ENCODE measurements around the gene VWA5B2. TPM values are rescaled to one million over a fixed set of nuclear protein-coding genes. Genes with fewer than 3 reads are reported as not detected.

Gene VWA5B2
- total RNA-seq, 4 donors from 2014 or later, result 0.19 to 0.47 TPM; not detected in 2

DNA sequence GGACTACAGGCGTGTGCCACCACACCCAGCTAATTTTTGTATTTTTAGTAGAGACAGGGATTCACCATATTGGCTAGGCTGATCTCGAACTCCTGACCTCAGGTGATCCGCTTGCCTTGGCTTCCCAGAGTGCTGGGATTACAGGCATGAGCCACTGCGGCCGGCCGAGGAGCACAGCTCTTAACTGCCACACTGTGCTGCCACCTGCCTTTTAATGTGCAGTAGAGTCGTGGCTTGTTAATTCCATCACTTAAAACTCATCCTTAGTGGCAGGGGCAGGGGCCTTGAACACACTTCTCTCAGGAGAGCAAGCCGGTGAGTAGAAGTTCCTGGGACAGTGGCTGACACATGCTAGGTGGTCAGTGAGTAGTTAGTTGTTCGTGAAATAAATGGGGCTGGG lies 30.9 kb upstream of the VWA5B2 start:
- TF ChIP-seq, protein P1, sequence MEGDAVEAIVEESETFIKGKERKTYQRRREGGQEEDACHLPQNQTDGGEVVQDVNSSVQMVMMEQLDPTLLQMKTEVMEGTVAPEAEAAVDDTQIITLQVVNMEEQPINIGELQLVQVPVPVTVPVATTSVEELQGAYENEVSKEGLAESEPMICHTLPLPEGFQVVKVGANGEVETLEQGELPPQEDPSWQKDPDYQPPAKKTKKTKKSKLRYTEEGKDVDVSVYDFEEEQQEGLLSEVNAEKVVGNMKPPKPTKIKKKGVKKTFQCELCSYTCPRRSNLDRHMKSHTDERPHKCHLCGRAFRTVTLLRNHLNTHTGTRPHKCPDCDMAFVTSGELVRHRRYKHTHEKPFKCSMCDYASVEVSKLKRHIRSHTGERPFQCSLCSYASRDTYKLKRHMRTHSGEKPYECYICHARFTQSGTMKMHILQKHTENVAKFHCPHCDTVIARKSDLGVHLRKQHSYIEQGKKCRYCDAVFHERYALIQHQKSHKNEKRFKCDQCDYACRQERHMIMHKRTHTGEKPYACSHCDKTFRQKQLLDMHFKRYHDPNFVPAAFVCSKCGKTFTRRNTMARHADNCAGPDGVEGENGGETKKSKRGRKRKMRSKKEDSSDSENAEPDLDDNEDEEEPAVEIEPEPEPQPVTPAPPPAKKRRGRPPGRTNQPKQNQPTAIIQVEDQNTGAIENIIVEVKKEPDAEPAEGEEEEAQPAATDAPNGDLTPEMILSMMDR (IDR thresholded peaks at IDR 0.05), result no peak
- no peak for DNase-seq (ENCODE audit: low spot score)
- ATAC-seq (ENCODE audit: low FRiP score), result no peak

DNA sequence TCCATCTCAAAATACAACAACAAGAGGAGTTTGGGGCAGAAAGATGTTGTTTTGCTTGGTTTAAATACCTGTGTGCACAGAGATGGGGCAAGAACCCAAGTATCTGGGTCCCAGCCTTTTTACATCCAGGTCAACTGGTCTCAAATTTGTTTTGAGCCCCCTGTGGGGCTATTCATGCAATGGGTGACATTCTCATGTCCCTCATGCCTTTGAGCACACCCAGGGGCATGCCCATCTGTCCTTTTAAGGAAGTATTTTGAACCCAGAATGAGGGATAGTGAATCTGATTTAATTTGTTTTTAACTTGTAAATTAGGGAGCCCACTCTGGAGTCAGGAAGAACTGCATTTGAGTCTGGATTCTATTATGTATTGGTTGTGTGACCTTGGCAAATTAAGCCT lies 28.6 kb upstream of the VWA5B2 start:
- ATAC-seq (ENCODE audit: low FRiP score) (no peak), DNase-seq (ENCODE audit: low spot score) (no peak)
- TF ChIP-seq, protein P1 (IDR thresholded peaks at IDR 0.05), result no peak

DNA sequence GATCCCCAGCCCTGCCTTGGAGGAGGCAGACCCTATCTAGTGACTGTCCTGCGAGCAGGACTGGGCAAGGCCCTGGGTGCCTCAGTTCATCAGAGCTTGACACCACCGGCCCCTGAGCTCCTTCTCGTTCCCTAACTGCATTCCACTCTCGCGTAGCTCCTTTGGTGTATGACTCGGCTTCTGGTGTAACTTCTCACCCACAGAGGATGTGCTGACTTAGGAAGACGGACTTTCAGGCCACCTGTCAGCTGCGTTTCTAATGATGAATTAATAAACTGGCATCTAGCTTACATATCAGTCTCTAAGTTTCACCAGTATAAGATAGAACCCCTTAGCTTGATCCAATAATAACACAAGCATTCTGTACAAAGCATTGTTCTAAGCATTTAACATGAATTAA lies 25.9 kb upstream of the VWA5B2 start:
- ATAC-seq (ENCODE audit: low FRiP score), result no peak
- TF ChIP-seq, protein P1 (IDR thresholded peaks at IDR 0.05), result no peak

DNA sequence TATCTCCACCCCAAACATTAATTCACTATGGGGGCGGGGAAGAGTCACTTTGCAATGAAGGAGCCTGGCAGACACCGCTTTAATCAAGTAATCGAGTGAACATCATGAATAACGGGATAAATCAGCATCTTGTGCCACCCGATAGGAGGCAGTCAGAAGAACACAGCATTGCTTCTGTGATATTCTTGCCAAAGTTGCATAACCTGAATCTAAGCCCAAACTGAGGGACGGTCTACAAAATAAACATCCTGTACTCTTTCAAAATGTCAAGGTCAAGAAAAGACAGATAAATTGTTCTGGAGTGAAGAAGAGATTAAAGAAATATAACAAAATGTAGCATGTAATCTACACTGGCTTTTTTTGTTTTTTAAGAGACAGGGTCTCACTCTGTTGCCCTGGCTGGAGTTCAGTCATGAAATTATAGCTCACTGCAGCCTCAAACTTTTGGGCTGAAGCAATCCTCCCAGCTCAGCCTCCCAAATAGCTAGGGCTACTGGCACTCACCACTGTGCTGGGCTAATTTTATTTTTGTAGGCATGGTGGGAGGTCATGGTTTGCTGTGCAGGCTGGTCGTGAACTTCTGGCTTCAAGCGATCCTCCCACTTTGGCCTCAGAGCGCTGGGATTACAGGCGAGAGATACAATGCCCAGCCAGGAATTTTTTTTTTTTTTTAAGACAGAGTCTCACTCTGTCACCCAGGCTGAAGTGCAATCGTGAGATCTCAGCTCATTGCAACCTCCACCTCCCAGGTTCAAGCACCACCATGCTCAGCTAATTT lies 20.1 kb upstream of the VWA5B2 start:
- TF ChIP-seq, protein P1 (IDR thresholded peaks at IDR 0.05), result no peak
- DNase-seq (ENCODE audit: low spot score), result no peak
- no peak for ATAC-seq (ENCODE audit: low FRiP score)

More for the DNA sequence above, 25.9 kb upstream of the VWA5B2 start:
- no peak for DNase-seq (ENCODE audit: low spot score)

DNA sequence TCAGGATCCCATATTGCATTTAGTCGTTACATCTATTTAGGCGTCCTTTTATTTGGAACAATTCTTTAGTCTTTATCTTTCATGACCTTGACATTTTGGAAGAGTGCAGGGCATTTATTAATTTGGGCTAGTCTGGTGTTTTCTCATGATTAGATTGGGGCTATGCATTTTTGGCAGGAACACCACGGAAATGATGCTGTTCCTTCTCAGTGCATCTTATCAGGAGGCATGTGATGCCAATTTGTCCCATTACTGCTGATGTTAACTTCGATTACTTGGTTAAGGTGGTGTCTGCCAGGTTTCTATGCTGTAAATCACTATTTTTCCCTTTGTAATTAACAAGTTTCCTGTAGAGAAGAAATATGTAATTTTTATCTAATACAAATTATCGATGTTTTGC lies 18.1 kb upstream of the VWA5B2 start:
- DNase-seq (ENCODE audit: low spot score) (no peak), ATAC-seq (ENCODE audit: low FRiP score) (no peak)
- TF ChIP-seq, protein P1 (IDR thresholded peaks at IDR 0.05), result no peak

DNA sequence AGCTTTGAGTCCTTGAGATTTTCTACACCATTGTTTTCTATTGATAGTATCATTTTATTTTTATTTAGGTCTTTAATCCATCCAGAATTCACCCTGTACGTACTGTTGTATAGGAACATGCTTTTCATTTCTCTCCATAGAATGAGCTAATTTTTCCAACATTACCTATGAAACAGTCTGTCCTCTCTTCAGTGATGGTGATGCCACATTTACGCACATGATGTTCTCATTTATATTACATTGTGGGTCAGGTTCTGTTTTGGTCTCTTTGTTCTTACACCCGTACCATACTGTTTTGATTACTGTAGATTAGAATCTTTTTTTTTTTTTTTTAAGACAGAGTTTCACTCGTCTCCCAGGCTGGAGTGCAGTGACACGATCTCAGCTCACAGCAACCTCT lies 17.7 kb upstream of the VWA5B2 start:
- TF ChIP-seq, protein P1 (IDR thresholded peaks at IDR 0.05), result no peak
- DNase-seq (ENCODE audit: low spot score), result no peak
- ATAC-seq (ENCODE audit: low FRiP score), result no peak

DNA sequence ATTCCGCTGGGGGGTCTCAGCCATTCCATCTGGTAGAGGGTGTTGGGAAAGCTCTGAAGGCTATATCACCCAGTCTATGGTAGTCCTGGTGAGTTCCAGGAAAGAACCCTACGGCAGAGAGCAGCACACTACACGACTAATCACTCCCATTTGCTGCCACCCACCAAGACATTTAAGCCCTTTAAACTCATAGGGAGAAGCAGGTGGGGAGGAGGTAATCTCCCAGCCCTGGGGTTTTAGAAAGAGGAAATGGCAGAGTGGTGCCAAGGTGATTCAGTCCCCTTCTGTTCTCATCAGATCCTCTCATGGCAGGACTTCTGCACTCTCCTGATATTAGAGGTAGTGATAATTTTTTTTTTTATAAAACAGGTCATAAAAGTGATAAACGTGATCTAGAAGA lies 10.6 kb upstream of the VWA5B2 start:
- TF ChIP-seq, protein P1 (IDR thresholded peaks at IDR 0.05), result no peak
- ATAC-seq (ENCODE audit: low FRiP score) (no peak), DNase-seq (ENCODE audit: low spot score) (no peak)

Measured in omental fat pad (tissue), 4 donors.